ENCODE results near the gene KCNQ4. TPM values are rescaled to one million over a fixed set of nuclear protein-coding genes. Genes with fewer than 3 reads are reported as not detected.

Gene KCNQ4
- total and polyA plus RNA-seq, 3 donors from 2014 or later, result 1.4 to 2.4 (median 2.3) TPM

- H3K9me3 ChIP-seq, result no peaks in the 10 kb centered on the region
- no peak overlapping the region for H3K4me3 ChIP-seq
- H3K4me1 ChIP-seq, result peaks cover 17% of the 10 kb centered on the region
- DNase-seq, result peak; percentile 21
- H3K27me3 ChIP-seq, result no peaks in the 10 kb centered on the region
- no peaks in the 10 kb centered on the region for H3K36me3 ChIP-seq (ENCODE audit: low read depth, missing control alignments)
- intact Hi-C loops (cut with DNase I; ENCODE audit: low total_unique reads), result no loop called here
- H3K27ac ChIP-seq, result no peak overlapping the region
- TF ChIP-seq POLR2A (IDR thresholded peaks at IDR 0.05), result no peak
- TF ChIP-seq, protein P1, sequence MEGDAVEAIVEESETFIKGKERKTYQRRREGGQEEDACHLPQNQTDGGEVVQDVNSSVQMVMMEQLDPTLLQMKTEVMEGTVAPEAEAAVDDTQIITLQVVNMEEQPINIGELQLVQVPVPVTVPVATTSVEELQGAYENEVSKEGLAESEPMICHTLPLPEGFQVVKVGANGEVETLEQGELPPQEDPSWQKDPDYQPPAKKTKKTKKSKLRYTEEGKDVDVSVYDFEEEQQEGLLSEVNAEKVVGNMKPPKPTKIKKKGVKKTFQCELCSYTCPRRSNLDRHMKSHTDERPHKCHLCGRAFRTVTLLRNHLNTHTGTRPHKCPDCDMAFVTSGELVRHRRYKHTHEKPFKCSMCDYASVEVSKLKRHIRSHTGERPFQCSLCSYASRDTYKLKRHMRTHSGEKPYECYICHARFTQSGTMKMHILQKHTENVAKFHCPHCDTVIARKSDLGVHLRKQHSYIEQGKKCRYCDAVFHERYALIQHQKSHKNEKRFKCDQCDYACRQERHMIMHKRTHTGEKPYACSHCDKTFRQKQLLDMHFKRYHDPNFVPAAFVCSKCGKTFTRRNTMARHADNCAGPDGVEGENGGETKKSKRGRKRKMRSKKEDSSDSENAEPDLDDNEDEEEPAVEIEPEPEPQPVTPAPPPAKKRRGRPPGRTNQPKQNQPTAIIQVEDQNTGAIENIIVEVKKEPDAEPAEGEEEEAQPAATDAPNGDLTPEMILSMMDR (IDR thresholded peaks at IDR 0.05), result no peak
- WGBS, 2 donors, result 82 to 91% methylated on average over 6 to 8 of the region's 8 CpGs
Observed at GRCh38 chr1:40798366-40799281, 15.0 kb downstream of the KCNQ4 start.

DNA sequence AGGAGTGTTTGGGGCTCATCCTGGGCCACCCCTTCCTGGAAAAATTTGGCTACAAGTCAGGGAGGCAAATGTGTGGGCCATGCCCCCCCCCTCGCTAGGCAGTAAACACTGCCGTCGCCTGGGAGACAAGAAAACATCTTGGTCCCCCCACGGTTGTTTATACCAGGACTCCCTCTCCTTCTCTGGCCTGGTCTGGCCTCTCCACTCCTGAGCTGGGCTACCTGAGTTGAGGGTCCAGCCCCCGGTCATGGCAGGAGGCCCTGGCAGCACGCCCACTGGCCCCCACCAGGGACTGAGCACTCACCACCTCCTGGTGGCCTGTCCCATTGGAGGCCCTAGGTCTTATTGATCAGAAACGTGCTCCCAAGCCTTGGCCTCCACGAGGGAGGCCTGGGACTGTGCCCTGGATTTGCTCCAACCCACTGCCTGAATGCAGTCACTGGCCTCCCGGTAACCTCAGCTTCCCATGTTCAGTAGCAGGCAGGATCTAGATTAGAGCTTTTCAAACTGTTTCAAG is 15.8 kb downstream of the KCNQ4 start:
- Histone ChIP-seq H3K4me3 (no peak overlapping the region), H3K9me3 (no peaks in the 10 kb centered on the region), H3K27ac (no peak overlapping the region), H3K27me3 (no peaks in the 10 kb centered on the region), H3K4me1 (peaks cover 17% of the 10 kb centered on the region), H3K36me3 (ENCODE audit: low read depth, missing control alignments) (no peaks in the 10 kb centered on the region)
- intact Hi-C loops (cut with DNase I; ENCODE audit: low total_unique reads), result no loop called here
- TF ChIP-seq POLR2A (IDR thresholded peaks at IDR 0.05), result no peak
- peak; percentile 67 for DNase-seq
- 60 to 61% methylated on average over 7 to 9 of the region's 9 CpGs for WGBS, 2 donors

- peaks cover 17% of the 10 kb centered on the region for H3K4me1 ChIP-seq
- WGBS, 2 donors, result 36 to 68% methylated on average over 2 to 3 of the region's 3 CpGs
Observed at GRCh38 chr1:40801742-40802077, 18.1 kb downstream of the KCNQ4 start.

GRCh38 chr1:40802078-40802741 is 18.6 kb downstream of the KCNQ4 start:
- intact Hi-C loops (cut with DNase I; ENCODE audit: low total_unique reads), result no loop called here
- Histone ChIP-seq H3K4me3 (peak overlapping the region; percentile 34 to 45), H3K27ac (peak overlapping the region in 1 of 2 donors; percentile 65), H3K9me3 (no peaks in the 10 kb centered on the region), H3K27me3 (no peaks in the 10 kb centered on the region), H3K4me1 (peaks cover 22% of the 10 kb centered on the region), H3K36me3 (ENCODE audit: low read depth, missing control alignments) (no peaks in the 10 kb centered on the region)
- TF ChIP-seq, protein P1 (IDR thresholded peaks at IDR 0.05), result no peak
- no peak for TF ChIP-seq POLR2A (IDR thresholded peaks at IDR 0.05)
- DNase-seq, result peak; percentile 85
- 7 to 10% methylated on average over 8 to 49 of the region's 56 CpGs for WGBS, 2 donors

More at GRCh38 chr1:40801742-40802077, 18.1 kb downstream of the KCNQ4 start:
- Histone ChIP-seq H3K4me3 (peak overlapping the region; percentile 34 to 45), H3K27ac (peak overlapping the region in 1 of 2 donors; percentile 65), H3K27me3 (no peaks in the 10 kb centered on the region), H3K9me3 (no peaks in the 10 kb centered on the region), H3K36me3 (ENCODE audit: low read depth, missing control alignments) (no peaks in the 10 kb centered on the region)
- TF ChIP-seq, protein P1 (IDR thresholded peaks at IDR 0.05), result no peak
- no peak for TF ChIP-seq POLR2A (IDR thresholded peaks at IDR 0.05)
- no peak for DNase-seq
- intact Hi-C loops (cut with DNase I; ENCODE audit: low total_unique reads), result no loop called here

GRCh38 chr1:40802742-40803113 is 19.1 kb downstream of the KCNQ4 start:
- Histone ChIP-seq H3K27ac (peak overlapping the region in 1 of 2 donors; percentile 65), H3K27me3 (no peaks in the 10 kb centered on the region), H3K36me3 (ENCODE audit: low read depth, missing control alignments) (no peaks in the 10 kb centered on the region), H3K4me3 (peak overlapping the region; percentile 34 to 45), H3K9me3 (no peaks in the 10 kb centered on the region), H3K4me1 (peaks cover 27% of the 10 kb centered on the region)
- DNase-seq, result no peak
- TF ChIP-seq, protein P1 (IDR thresholded peaks at IDR 0.05), result no peak
- TF ChIP-seq POLR2A (IDR thresholded peaks at IDR 0.05), result no peak
- WGBS, 2 donors, result 3 to 49% methylated on average over 2 to 4 of the region's 4 CpGs
- intact Hi-C loops (cut with DNase I; ENCODE audit: low total_unique reads), result no loop called here
